IMR-90 (cell line): ENCODE measurements around the gene CAST. TPM values are rescaled to one million over a fixed set of nuclear protein-coding genes. Genes with fewer than 3 reads are reported as not detected.

Source experiments
- ATAC-seq: fragments of 200-7000 bp; cut with Tn5 transposase; 2 replicates; pipeline ENCODE4 v1.9.1; 2020; ENCODE audit warnings: low read depth, mild to moderate bottlenecking, moderate library complexity
- BruUV-seq: library from RNA; stranded (reverse); fragments of 400-500 nt; replicated peaks from 2 replicates; lab custom pipeline; 2021; lab: Mats Ljungman, UMichigan
- CTCF ChIA-PET: fragments of 300-600 bp; formaldehyde crosslinking; extraction: SDS; loops from one replicate; lab custom pipeline; 2021; ENCODE audit warnings: antibody characterized with exemption; lab: Yijun Ruan, JAX
- POLR2A ChIA-PET: fragments of 300-600 bp; sonication (Branson Sonifier 250); formaldehyde crosslinking; loops from one replicate; lab custom pipeline; 2022; ENCODE audit warnings: antibody characterized with exemption; ENCODE audit not compliant: unreplicated experiment; lab: Charles Lee
- DNase-seq: peaks from one replicate; pipeline ENCODE4 v3.0.0; 2013
- H2AFZ ChIP-seq: replicated peaks from 2 replicates; pipeline ENCODE3; 2013; ENCODE audit warnings: low read length, mild to moderate bottlenecking; ENCODE audit not compliant: poor library complexity
- H2AK5ac ChIP-seq: 2 replicates; pipeline ENCODE4 v1.6.1; 2013; ENCODE audit warnings: low read depth, low read length, inconsistent platforms
- H2AK9ac ChIP-seq: replicated peaks from 2 replicates; pipeline ENCODE3; 2013; ENCODE audit warnings: mild to moderate bottlenecking, low read depth, low read length, moderate library complexity; ENCODE audit not compliant: poor library complexity
- H2BK120ac ChIP-seq: 2 replicates; pipeline ENCODE4 v1.6.1; 2013; ENCODE audit warnings: low read depth, low read length, inconsistent platforms
- H2BK15ac ChIP-seq: 3 replicates; pipeline ENCODE4 v1.6.1; 2013; ENCODE audit warnings: low read depth, low read length, inconsistent platforms
- H2BK20ac ChIP-seq: 2 replicates; pipeline ENCODE4 v1.6.1; 2013; ENCODE audit warnings: low read depth, mild to moderate bottlenecking, inconsistent platforms, low read length, moderate library complexity
- H2BK5ac ChIP-seq: 2 replicates; pipeline ENCODE4 v1.6.1; 2013; ENCODE audit warnings: mild to moderate bottlenecking, low read depth, low read length, inconsistent platforms; ENCODE audit not compliant: poor library complexity, severe bottlenecking
- H3K14ac ChIP-seq: replicated peaks from 2 replicates; pipeline ENCODE4 v1.6.1; 2013; ENCODE audit warnings: low read depth, low read length, inconsistent platforms
- H3K18ac ChIP-seq: 2 replicates; pipeline ENCODE4 v1.6.1; 2013; ENCODE audit warnings: low read depth, low read length, control low read depth
- H3K23ac ChIP-seq: 2 replicates; pipeline ENCODE4 v1.6.1; 2013; ENCODE audit warnings: low read depth, low read length, inconsistent platforms
- H3K27ac ChIP-seq: 2 replicates; pipeline ENCODE4 v1.5.1; 2013; ENCODE audit warnings: mild to moderate bottlenecking, control low read depth, low read length; ENCODE audit not compliant: insufficient read depth
- H3K27me3 ChIP-seq: 2 replicates; pipeline ENCODE4 v1.6.1; 2013; ENCODE audit warnings: low read length; ENCODE audit not compliant: control insufficient read depth, insufficient read depth
- H3K36me3 ChIP-seq: 2 replicates; pipeline ENCODE4 v1.6.1; 2013; ENCODE audit warnings: low read length, mixed read lengths; ENCODE audit not compliant: control insufficient read depth, insufficient read depth
- H3K4ac ChIP-seq: 2 replicates; pipeline ENCODE4 v1.6.1; 2013; ENCODE audit warnings: low read depth, low read length, inconsistent platforms
- H3K4me1 ChIP-seq: 2 replicates; pipeline ENCODE4 v1.6.1; 2013; ENCODE audit warnings: low read length, mixed read lengths; ENCODE audit not compliant: control insufficient read depth, insufficient read depth
- H3K4me2 ChIP-seq: 2 replicates; pipeline ENCODE4 v1.6.1; 2013; ENCODE audit warnings: low read depth, mild to moderate bottlenecking, control low read depth, low read length, moderate library complexity
- H3K4me3 ChIP-seq: 2 replicates; pipeline ENCODE4 v1.5.1; 2013; ENCODE audit warnings: low read depth, mild to moderate bottlenecking, control low read depth, low read length, moderate library complexity; ENCODE audit not compliant: insufficient read depth
- H3K56ac ChIP-seq: 2 replicates; pipeline ENCODE4 v1.6.1; 2013; ENCODE audit warnings: low read length, inconsistent platforms; ENCODE audit not compliant: insufficient read depth; ENCODE audit errors: extremely low read depth
- H3K79me1 ChIP-seq, 2 experiments: 2 replicates each; pipeline ENCODE4 v1.6.1; 2013; ENCODE audit warnings: low read length in 2 of 2, inconsistent platforms in 1 of 2, low read depth in 1 of 2
- H3K9ac ChIP-seq: 2 replicates; pipeline ENCODE4 v1.6.1; 2013; ENCODE audit warnings: low read depth, low read length, control low read depth
- H3K9me1 ChIP-seq: 2 replicates; pipeline ENCODE4 v1.6.1; 2013; ENCODE audit warnings: low read length, inconsistent platforms; ENCODE audit not compliant: insufficient read depth
- H3K9me3 ChIP-seq: 2 replicates; pipeline ENCODE4 v1.6.1; 2013; ENCODE audit warnings: low read length; ENCODE audit not compliant: control insufficient read depth, insufficient read depth
- H4K20me1 ChIP-seq: 2 replicates; pipeline ENCODE4 v1.6.1; 2013; ENCODE audit warnings: low read length, inconsistent platforms; ENCODE audit not compliant: insufficient read depth
- H4K5ac ChIP-seq: 2 replicates; pipeline ENCODE4 v1.6.1; 2013; ENCODE audit warnings: mild to moderate bottlenecking, low read depth, low read length, control low read depth
- H4K8ac ChIP-seq, 2 experiments: 2 replicates each; pipeline ENCODE4 v1.6.1; 2013; ENCODE audit warnings: low read depth in 2 of 2, low read length in 2 of 2, control low read depth in 1 of 2, inconsistent platforms in 1 of 2
- H4K91ac ChIP-seq: 2 replicates; pipeline ENCODE4 v1.6.1; 2013; ENCODE audit warnings: low read depth, low read length, inconsistent platforms; ENCODE audit not compliant: insufficient read depth
- CEBPB ChIP-seq: IDR thresholded peaks from 2 replicates; pipeline ENCODE4 v1.6.1; 2012; ENCODE audit warnings: low read depth, low read length, improper control_type of control experiment
- MAFK ChIP-seq: IDR thresholded peaks from 2 replicates; pipeline ENCODE4 v1.6.1; 2012; ENCODE audit warnings: low read depth, low read length, improper control_type of control experiment
- POLR2A ChIP-seq: IDR thresholded peaks from 2 replicates; pipeline ENCODE4 v1.6.1; 2012; ENCODE audit warnings: mild to moderate bottlenecking, low read depth, low read length
- RAD21 ChIP-seq: IDR thresholded peaks from 2 replicates; pipeline ENCODE4 v1.6.1; 2012; ENCODE audit warnings: low read length, improper control_type of control experiment
- RCOR1 ChIP-seq: IDR thresholded peaks from 2 replicates; pipeline ENCODE4 v1.6.1; 2012; ENCODE audit warnings: mild to moderate bottlenecking, low read length, improper control_type of control experiment; ENCODE audit not compliant: insufficient replicate concordance
- WGBS, 2 experiments: methylation state at CpG; one replicate each; pipeline versions ENCODE4 v1.1.5 to v1.1.7; 2013; ENCODE audit warnings: missing lambda C conversion rate in 2 of 2; ENCODE audit not compliant: insufficient read length in 1 of 2; ENCODE audit errors: extremely low coverage in 2 of 2; 5-methylcytosine and 5-hydroxymethylcytosine counted together
- dilution Hi-C: fragments of 300-500 bp; cut with HindIII; formaldehyde crosslinking; loops from one replicate; pipeline ENCODE4 v1.14.3; 2018; ENCODE audit warnings: low sequenced_read_pairs; ENCODE audit not compliant: unreplicated experiment
- in situ Hi-C: fragments of 300-500 bp; cut with MboI; formaldehyde crosslinking; loops from 3 replicates; pipeline ENCODE4 v1.14.3; 2019; ENCODE audit warnings: low sequenced_read_pairs, inconsistent platforms, mixed read lengths
- intact Hi-C: fragments of 100-400 bp; cut with micrococcal nuclease; formaldehyde crosslinking; loops from 2 replicates; pipeline ENCODE4 v1.10.0; 2022
- polyA plus RNA-seq, 3 experiments: library from polyadenylated mRNA; depleted of rRNA; stranded (reverse); fragments of >200 nt; gene quantifications; 2 replicates each; pipeline ENCODE4 v1.2.3, GENCODE V29; 2012; ENCODE audit warnings: low replicate concordance in 1 of 3
- total RNA-seq: library from RNA; depleted of rRNA; stranded (reverse); fragments of >200 nt; gene quantifications from 2 replicates; pipeline ENCODE4 v1.2.3, GENCODE V29; 2012

CAST gene
- total and polyA plus RNA-seq, 2 of the 4 experiments (the other 2 are of a cell fraction), result 91.3 to 128 TPM

GRCh38 chr5:96641368-96642280, 20.6 kb upstream of the CAST start:
- no peaks in the 10 kb centered on the region for H3K9me1 ChIP-seq
- intact Hi-C loops, result no loop called here
- no peak overlapping the region for H2AFZ ChIP-seq
- no TSS peak for BruUV-seq
- no peak overlapping the region for H2AK5ac ChIP-seq
- no peaks in the 10 kb centered on the region for H4K20me1 ChIP-seq
- no peaks in the 10 kb centered on the region for H3K9me3 ChIP-seq
- no peaks in the 10 kb centered on the region for H3K36me3 ChIP-seq
- H3K18ac ChIP-seq, result no peak overlapping the region
- H2BK120ac ChIP-seq, result no peak overlapping the region
- no peak overlapping the region for H4K91ac ChIP-seq
- ChIA-PET POLR2A (interaction anchor here (1.0 kb wide), 1 partner anchor 21 kb away, joined by 3 read pairs; no protein-coding TSS in a partner anchor), CTCF (no interaction called here)
- peak; percentile 57 for DNase-seq
- H3K4me2 ChIP-seq, result peak overlapping the region; percentile 47
- H3K14ac ChIP-seq, result 0 out of 2 replicates have a peak overlapping the region, but pooled peaks have one; percentile 3
- WGBS, 2 experiments, result 15% methylated on average over 3 of the region's 5 CpGs; no CpG with 5 or more reads in 1 of the 2 experiments
- no peak overlapping the region for H2BK15ac ChIP-seq
- H3K4me3 ChIP-seq, result no peak overlapping the region
- no peak overlapping the region for H3K56ac ChIP-seq
- no peak overlapping the region for H4K5ac ChIP-seq
- H3K4me1 ChIP-seq, result peaks cover 5% of the 10 kb centered on the region
- in situ Hi-C loops, result no loop called here
- no peak overlapping the region for H3K23ac ChIP-seq
- no peak overlapping the region for H2BK20ac ChIP-seq
- no peak for TF ChIP-seq RAD21
- TF ChIP-seq RCOR1, result no peak
- TF ChIP-seq MAFK, result no peak
- peak; percentile 65; the same call in 1 of the 2 replicates for TF ChIP-seq CEBPB
- TF ChIP-seq POLR2A, result no peak
- no peak overlapping the region for H2AK9ac ChIP-seq
- no peak overlapping the region for H3K27ac ChIP-seq
- no peak overlapping the region for H3K4ac ChIP-seq
- H3K9ac ChIP-seq, result no peak overlapping the region
- dilution Hi-C loops, result no loop called here
- H2BK5ac ChIP-seq, result no peak overlapping the region
- H3K27me3 ChIP-seq, result no peaks in the 10 kb centered on the region
- peak; percentile 75 for ATAC-seq
- no peaks in the 10 kb centered on the region for H3K79me1 ChIP-seq
- 0 out of 4 replicates have a peak overlapping the region, but pooled peaks of 1 of the 2 experiments have one; percentile 19 for H4K8ac ChIP-seq
